Measurements from ENCODE around the gene RFX4. TPM values are rescaled to one million over a fixed set of nuclear protein-coding genes. Genes with fewer than 3 reads are reported as not detected.

Gene RFX4
- total RNA-seq, 4 donors from 2014 or later, result not detected

DNA sequence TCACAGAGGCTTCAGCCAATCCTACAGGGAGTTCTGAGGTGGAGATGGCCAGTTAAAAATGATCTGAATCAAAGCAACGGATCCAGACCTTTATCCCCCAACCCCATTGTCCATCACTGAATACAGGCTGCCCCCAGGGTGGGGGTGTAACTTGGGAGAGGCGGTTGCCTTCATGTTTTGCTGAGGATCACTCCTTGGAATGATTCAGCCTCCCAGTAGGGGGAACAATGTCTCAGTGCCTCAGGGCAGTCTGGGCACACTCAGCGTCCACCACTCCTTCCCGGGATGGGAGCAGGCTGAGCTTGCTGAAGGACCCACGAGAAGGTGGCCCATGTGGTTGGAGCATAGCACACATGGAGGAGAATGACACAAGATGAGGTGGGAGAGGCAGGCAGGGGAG lies 60.2 kb downstream of the RFX4 start:
- H3K4me3 ChIP-seq, result no peak overlapping the region
- 43% methylated on average over 5 of the region's 5 CpGs for WGBS
- no peak for DNase-seq (ENCODE audit: low spot score in 2 of 2)
- TF ChIP-seq POLR2A (IDR thresholded peaks at IDR 0.05) (no peak), POLR2AphosphoS5 (IDR thresholded peaks at IDR 0.05) (no peak), EP300 (IDR thresholded peaks at IDR 0.05) (no peak)
- TF ChIP-seq, protein P1, sequence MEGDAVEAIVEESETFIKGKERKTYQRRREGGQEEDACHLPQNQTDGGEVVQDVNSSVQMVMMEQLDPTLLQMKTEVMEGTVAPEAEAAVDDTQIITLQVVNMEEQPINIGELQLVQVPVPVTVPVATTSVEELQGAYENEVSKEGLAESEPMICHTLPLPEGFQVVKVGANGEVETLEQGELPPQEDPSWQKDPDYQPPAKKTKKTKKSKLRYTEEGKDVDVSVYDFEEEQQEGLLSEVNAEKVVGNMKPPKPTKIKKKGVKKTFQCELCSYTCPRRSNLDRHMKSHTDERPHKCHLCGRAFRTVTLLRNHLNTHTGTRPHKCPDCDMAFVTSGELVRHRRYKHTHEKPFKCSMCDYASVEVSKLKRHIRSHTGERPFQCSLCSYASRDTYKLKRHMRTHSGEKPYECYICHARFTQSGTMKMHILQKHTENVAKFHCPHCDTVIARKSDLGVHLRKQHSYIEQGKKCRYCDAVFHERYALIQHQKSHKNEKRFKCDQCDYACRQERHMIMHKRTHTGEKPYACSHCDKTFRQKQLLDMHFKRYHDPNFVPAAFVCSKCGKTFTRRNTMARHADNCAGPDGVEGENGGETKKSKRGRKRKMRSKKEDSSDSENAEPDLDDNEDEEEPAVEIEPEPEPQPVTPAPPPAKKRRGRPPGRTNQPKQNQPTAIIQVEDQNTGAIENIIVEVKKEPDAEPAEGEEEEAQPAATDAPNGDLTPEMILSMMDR (IDR thresholded peaks at IDR 0.05), result no peak
- H3K9me3 ChIP-seq, result no peaks in the 10 kb centered on the region
- no peaks in the 10 kb centered on the region for H3K36me3 ChIP-seq
- no peaks in the 10 kb centered on the region for H3K27me3 ChIP-seq
- peaks cover under 1% of the 10 kb centered on the region for H3K4me1 ChIP-seq
- H3K27ac ChIP-seq, result no peak overlapping the region

DNA sequence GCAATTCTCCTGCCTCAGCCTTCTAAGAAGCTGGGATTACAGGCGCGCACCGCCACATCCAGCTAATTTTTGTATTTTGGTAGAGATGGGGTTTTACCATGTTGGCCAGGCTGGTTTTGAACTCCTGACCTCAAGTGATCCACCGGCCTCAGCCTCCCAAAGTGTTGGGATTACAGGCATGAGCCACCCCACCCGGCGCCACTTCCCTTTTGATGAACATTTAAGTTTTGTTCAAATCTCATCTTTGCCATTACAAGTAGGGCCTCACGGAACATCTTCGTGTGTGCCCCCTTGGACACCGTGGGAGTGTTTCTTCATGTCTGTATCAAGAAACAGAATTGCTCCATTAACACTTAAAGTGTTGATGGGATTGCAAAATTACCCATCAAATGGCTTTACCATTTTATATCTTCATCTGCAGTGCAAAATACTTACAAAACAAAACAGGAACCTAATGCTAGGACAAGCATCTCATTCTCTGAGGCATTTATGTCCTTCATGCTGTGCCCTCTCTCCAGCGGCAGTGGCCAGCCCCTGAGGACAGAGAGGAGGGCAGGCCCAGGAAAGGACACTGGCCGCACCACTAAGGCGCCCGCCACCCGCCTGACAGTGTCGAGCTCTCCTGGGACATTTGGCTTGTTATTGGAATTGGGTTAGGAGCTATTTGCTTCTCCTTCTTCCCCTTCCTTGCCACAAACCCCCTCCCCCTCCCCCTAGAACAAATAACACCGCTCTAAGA lies 61.7 kb downstream of the RFX4 start:
- peak overlapping the region; percentile 76 for H3K27ac ChIP-seq
- DNase-seq (ENCODE audit: low spot score in 2 of 2), result no peak

DNA sequence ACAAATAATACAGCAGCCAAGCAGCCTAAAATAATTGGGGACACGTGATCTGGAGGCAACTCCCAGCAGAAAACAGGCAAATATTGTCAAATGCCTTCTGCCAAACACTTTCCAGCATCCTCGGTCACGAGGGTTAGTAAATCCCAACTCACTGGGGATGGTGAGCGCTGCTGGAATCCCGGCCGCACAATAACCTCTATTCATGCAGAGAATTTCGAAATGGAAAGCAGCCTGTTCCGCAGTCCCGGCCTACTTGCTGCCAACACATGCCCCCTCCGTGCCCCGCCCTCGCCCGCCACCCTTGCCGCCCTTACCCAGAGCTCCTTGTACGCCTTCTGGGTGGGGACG lies 62.2 kb downstream of the RFX4 start:
- Histone ChIP-seq H3K36me3 (no peaks in the 10 kb centered on the region), H3K4me3 (no peak overlapping the region), H3K9me3 (no peaks in the 10 kb centered on the region), H3K27ac (peak overlapping the region; percentile 76), H3K4me1 (peaks cover 2% of the 10 kb centered on the region), H3K27me3 (no peaks in the 10 kb centered on the region)
- WGBS, result 72% methylated on average over 16 of the region's 16 CpGs
- DNase-seq (ENCODE audit: low spot score in 2 of 2), result peak; percentile 71 to 83
- TF ChIP-seq EP300 (IDR thresholded peaks at IDR 0.05) (no peak), POLR2AphosphoS5 (IDR thresholded peaks at IDR 0.05) (no peak), POLR2A (IDR thresholded peaks at IDR 0.05) (no peak)
- TF ChIP-seq, protein P1 (IDR thresholded peaks at IDR 0.05), result no peak

More for the DNA sequence above, 61.7 kb downstream of the RFX4 start:
- Histone ChIP-seq H3K27me3 (no peaks in the 10 kb centered on the region), H3K4me3 (no peak overlapping the region), H3K4me1 (peaks cover 2% of the 10 kb centered on the region), H3K36me3 (no peaks in the 10 kb centered on the region), H3K9me3 (no peaks in the 10 kb centered on the region)
- no peak for TF ChIP-seq POLR2A (IDR thresholded peaks at IDR 0.05)
- no peak for TF ChIP-seq EP300 (IDR thresholded peaks at IDR 0.05)
- TF ChIP-seq, protein P1 (IDR thresholded peaks at IDR 0.05), result no peak
- no peak for TF ChIP-seq POLR2AphosphoS5 (IDR thresholded peaks at IDR 0.05)
- WGBS, result 84% methylated on average over 16 of the region's 16 CpGs

DNA sequence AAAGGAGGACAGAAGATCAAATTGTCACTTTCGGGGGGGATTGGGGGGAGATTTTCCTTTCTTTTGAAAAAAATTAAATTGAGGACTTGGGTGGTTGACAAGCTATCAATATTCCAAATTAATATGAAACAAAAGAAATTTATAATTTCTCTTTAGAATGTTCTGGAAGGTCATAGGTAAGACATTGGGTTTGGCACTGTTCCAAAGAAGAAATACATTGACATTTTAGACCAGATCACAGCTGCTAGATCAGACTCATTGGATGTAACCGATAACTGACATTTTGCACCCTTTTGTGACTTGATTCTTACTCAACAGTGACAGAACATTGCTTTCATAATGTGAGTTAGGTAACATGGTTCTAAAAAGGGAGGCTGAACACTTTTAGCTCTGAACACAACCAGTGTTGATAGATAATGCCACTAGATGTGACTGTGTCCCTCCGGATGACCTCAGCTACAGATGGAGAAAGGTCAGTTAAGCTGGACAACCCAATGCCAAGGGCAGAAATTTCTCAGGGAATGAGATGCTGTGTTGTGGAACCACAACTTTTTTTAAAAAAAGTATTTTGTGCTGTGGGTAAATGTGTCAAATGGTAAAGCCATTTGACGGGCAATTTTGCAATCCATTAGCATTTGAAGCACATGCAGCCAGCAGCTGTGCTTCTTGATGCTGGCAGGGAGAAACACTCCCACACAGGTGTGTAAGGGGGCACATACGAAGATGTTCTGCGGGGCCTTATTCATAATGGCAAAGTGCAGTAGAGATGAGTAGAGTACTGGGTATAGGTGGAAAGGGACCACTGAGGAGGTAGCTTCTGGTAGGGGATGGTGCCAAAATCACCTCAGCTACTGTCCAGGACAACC lies 62.9 kb downstream of the RFX4 start:
- Histone ChIP-seq H3K27ac (peak overlapping the region; percentile 37), H3K36me3 (no peaks in the 10 kb centered on the region), H3K9me3 (no peaks in the 10 kb centered on the region), H3K4me1 (peaks cover 2% of the 10 kb centered on the region), H3K4me3 (no peak overlapping the region), H3K27me3 (no peaks in the 10 kb centered on the region)
- 77% methylated on average over 6 of the region's 6 CpGs for WGBS
- no peak for DNase-seq (ENCODE audit: low spot score in 2 of 2)
- TF ChIP-seq POLR2A (IDR thresholded peaks at IDR 0.05), result no peak
- no peak for TF ChIP-seq EP300 (IDR thresholded peaks at IDR 0.05)

DNA sequence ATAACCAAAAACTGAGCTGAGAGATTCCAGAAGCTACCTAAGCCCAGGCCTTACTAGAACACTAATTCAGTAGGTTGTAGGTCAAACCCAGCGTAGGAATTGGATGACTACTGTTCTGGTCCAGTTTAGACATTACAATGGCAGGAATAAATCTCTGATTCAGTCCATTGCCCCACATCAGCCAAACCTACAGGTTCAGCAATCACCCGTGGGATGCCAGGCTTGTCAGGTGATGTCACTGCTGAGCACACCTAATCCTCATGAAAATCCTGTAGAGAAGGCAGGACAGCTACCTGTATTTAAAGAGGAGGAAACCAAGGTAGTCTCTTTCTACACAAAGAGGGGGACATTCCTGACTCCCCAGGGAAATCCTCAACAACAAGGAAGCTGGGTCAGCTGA lies 63.7 kb downstream of the RFX4 start:
- no peaks in the 10 kb centered on the region for H3K9me3 ChIP-seq
- WGBS, result 55% methylated on average over 2 of the region's 2 CpGs
- TF ChIP-seq, protein P1 (IDR thresholded peaks at IDR 0.05), result no peak
- no peak for TF ChIP-seq POLR2A (IDR thresholded peaks at IDR 0.05)
- no peak for TF ChIP-seq EP300 (IDR thresholded peaks at IDR 0.05)
- no peak for TF ChIP-seq POLR2AphosphoS5 (IDR thresholded peaks at IDR 0.05)
- H3K27me3 ChIP-seq, result no peaks in the 10 kb centered on the region
- no peak for DNase-seq (ENCODE audit: low spot score in 2 of 2)
- H3K36me3 ChIP-seq, result no peaks in the 10 kb centered on the region
- H3K4me1 ChIP-seq, result peaks cover 2% of the 10 kb centered on the region
- no peak overlapping the region for H3K4me3 ChIP-seq
- H3K27ac ChIP-seq, result no peak overlapping the region
